Tibial artery (tissue), 4 donors: ENCODE data around the gene MAN2A2.

Source experiments
- DNase-seq, 2 donors: peaks; one replicate each; pipeline ENCODE4 v3.0.0-alpha.2; 2019
- H3K27ac ChIP-seq, 2 donors: fragments of 200-600 bp; sonication (generic) in 1 of 2; 1 replicate in 1 of 2; 2 replicates in 1 of 2; pipeline ENCODE4 v1.5.1; 2018 to 2019; ENCODE audit warnings: mild to moderate bottlenecking in 1 of 2
- H3K27me3 ChIP-seq, 2 donors: fragments of 200-600 bp; sonication (generic) in 1 of 2; one replicate each; pipeline versions ENCODE4 v1.5.1 to v1.6.0; 2016 to 2019
- H3K36me3 ChIP-seq, 3 donors: fragments of 200-600 bp; sonication (generic) in 2 of 3; one replicate each; pipeline ENCODE4 v1.5.1; 2016 to 2019; ENCODE audit warnings: mild to moderate bottlenecking in 2 of 3
- H3K4me1 ChIP-seq, 4 donors: fragments of 200-600 bp; sonication (generic) in 2 of 4; 1 replicate in 3 of 4; 2 replicates in 1 of 4; pipeline ENCODE4 v1.5.1; 2016 to 2019
- H3K4me3 ChIP-seq, 2 donors: fragments of 200-600 bp; sonication (generic) in 1 of 2; 1 replicate in 1 of 2; 2 replicates in 1 of 2; pipeline ENCODE4 v1.5.1; 2018 to 2019; ENCODE audit warnings: mild to moderate bottlenecking in 2 of 2
- H3K9me3 ChIP-seq, 3 donors: fragments of 200-600 bp; sonication (generic) in 1 of 3; one replicate each; pipeline ENCODE4 v1.5.1; 2016 to 2019
- intact Hi-C: fragments of 100-400 bp; cut with DNase I; formaldehyde crosslinking; loops from one replicate; pipeline ENCODE4 v1.15.0; 2023; ENCODE audit warnings: low total_unique reads
- TF ChIP-seq, protein P1 (sequence below), 2 experiments: fragments of 200-600 bp in 1 of 2; fragments of 450-650 bp in 1 of 2; IDR thresholded peaks; one replicate each; pipeline ENCODE4 v1.5.1; 2017 to 2019; ENCODE audit warnings: antibody characterized with exemption in 2 of 2, mild to moderate bottlenecking in 1 of 2, moderate library complexity in 1 of 2

MAN2A2 gene

DNA sequence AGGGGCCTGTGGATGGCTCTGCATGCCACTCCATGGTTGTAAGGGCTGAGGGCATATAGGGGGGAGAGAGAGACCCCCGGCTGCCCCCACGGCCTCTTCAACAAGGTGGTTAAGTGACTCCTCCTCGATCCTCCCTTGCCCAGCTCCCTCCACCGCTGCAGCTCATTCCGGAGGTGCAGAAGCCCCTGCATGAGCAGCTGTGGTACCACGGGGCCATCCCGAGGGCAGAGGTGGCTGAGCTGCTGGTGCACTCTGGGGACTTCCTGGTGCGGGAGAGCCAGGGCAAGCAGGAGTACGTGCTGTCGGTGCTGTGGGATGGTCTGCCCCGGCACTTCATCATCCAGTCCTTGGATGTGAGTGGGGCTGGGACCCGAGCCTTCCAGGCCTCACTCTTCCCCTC lies 12.3 kb upstream of the MAN2A2 start:
- no peak for DNase-seq
- intact Hi-C loops: no loop called here
- Histone ChIP-seq H3K4me3 (no peak overlapping the region), H3K4me1 (peaks cover 0 to 6% (median 1%) of the 10 kb centered on the region in 4 donors), H3K9me3 (no peaks in the 10 kb centered on the region), H3K27ac (no peak overlapping the region), H3K27me3 (no peaks in the 10 kb centered on the region), H3K36me3 (peaks cover 51 to 84% (median 71%) of the 10 kb centered on the region in 3 donors)
- TF ChIP-seq, protein P1, sequence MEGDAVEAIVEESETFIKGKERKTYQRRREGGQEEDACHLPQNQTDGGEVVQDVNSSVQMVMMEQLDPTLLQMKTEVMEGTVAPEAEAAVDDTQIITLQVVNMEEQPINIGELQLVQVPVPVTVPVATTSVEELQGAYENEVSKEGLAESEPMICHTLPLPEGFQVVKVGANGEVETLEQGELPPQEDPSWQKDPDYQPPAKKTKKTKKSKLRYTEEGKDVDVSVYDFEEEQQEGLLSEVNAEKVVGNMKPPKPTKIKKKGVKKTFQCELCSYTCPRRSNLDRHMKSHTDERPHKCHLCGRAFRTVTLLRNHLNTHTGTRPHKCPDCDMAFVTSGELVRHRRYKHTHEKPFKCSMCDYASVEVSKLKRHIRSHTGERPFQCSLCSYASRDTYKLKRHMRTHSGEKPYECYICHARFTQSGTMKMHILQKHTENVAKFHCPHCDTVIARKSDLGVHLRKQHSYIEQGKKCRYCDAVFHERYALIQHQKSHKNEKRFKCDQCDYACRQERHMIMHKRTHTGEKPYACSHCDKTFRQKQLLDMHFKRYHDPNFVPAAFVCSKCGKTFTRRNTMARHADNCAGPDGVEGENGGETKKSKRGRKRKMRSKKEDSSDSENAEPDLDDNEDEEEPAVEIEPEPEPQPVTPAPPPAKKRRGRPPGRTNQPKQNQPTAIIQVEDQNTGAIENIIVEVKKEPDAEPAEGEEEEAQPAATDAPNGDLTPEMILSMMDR (IDR thresholded peaks at IDR 0.05): no peak

DNA sequence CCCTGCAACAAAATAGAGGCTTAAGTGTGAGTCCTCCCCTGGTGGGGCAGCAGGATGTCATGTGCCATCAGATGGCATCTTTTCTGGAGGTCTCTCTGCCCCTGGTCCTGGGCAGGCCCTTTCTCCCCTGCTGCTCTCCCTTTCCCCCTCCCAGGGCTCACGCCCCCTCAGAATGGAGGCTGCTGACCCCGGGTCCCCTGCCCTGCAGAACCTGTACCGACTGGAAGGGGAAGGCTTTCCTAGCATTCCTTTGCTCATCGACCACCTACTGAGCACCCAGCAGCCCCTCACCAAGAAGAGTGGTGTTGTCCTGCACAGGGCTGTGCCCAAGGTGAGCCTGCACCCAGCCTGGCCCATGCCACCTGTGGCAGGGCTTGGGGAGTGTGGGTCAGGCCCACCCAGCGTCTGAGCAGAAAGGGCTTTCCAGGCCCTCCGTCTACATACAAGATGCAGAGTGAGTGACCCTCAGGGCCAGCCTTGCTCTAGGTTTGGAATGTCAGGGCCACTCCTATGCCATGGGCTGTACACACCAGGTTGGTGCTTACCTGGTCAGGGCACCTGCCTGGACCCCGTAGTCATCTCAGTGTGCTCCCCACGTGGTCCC lies 11.7 kb upstream of the MAN2A2 start:
- Histone ChIP-seq H3K27ac (no peak overlapping the region), H3K9me3 (no peaks in the 10 kb centered on the region), H3K4me1 (no peaks in the 10 kb centered on the region), H3K27me3 (no peaks in the 10 kb centered on the region), H3K36me3 (peaks cover 51 to 87% (median 74%) of the 10 kb centered on the region in 3 donors), H3K4me3 (no peak overlapping the region)
- TF ChIP-seq, protein P1 (IDR thresholded peaks at IDR 0.05): no peak
- no peak for DNase-seq
- intact Hi-C loops: no loop called here

DNA sequence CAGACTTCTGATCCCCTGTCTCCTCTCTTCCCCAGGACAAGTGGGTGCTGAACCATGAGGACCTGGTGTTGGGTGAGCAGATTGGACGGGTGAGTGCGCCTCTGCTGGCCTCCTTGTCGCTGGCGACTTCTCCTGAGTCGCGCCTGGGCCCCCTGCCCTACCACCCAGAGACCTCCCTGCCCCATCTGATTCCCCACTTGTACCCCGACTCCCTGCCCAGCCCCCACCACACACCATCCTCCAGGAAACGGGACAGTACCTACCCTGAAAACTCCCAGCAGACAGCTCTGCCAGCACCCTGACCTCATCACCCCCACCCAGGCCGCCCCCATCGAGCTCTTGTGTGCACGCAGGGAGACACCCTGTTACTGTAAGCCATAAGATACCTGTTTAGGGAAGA lies 11.1 kb upstream of the MAN2A2 start:
- TF ChIP-seq, protein P1 (IDR thresholded peaks at IDR 0.05): no peak
- intact Hi-C loops: no loop called here
- DNase-seq: peak in 1 of 2 donors; percentile 62

DNA sequence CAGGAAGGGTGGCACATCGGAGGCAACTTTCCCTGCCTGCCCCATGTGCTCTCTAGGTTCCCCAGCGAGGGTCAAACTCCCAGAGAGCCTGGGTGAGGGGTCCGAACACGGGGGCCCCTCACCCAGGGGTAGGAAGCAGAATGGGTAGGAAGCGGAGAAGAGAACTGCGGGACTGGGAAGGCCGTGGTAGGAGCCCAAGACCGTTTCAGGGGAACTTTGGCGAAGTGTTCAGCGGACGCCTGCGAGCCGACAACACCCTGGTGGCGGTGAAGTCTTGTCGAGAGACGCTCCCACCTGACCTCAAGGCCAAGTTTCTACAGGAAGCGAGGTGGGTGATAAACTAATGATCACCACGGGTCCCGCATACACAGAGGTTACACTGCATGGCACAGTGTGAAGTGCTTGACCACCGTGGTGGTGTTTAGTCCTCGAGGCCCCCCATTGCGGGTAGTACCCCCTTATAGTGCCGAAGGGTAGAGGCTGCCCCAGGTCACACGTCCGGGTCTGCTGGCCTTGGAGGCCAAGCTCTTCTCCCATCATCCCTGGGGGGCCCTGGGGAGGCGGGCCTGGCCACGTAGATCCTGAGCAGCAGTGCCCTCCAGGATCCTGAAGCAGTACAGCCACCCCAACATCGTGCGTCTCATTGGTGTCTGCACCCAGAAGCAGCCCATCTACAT lies 10.5 kb upstream of the MAN2A2 start:
- Histone ChIP-seq H3K36me3 (peaks cover 51 to 80% (median 65%) of the 10 kb centered on the region in 3 donors), H3K4me1 (no peaks in the 10 kb centered on the region), H3K27me3 (no peaks in the 10 kb centered on the region), H3K9me3 (no peaks in the 10 kb centered on the region), H3K27ac (no peak overlapping the region), H3K4me3 (no peak overlapping the region)
- intact Hi-C loops: no loop called here
- TF ChIP-seq, protein P1 (IDR thresholded peaks at IDR 0.05): no peak
- no peak for DNase-seq

More for the DNA sequence above, 11.1 kb upstream of the MAN2A2 start:
- no peaks in the 10 kb centered on the region for H3K9me3 ChIP-seq
- H3K36me3 ChIP-seq: peaks cover 51 to 83% (median 71%) of the 10 kb centered on the region in 3 donors
- no peaks in the 10 kb centered on the region for H3K27me3 ChIP-seq
- no peaks in the 10 kb centered on the region for H3K4me1 ChIP-seq
- H3K27ac ChIP-seq: no peak overlapping the region
- H3K4me3 ChIP-seq: no peak overlapping the region

DNA sequence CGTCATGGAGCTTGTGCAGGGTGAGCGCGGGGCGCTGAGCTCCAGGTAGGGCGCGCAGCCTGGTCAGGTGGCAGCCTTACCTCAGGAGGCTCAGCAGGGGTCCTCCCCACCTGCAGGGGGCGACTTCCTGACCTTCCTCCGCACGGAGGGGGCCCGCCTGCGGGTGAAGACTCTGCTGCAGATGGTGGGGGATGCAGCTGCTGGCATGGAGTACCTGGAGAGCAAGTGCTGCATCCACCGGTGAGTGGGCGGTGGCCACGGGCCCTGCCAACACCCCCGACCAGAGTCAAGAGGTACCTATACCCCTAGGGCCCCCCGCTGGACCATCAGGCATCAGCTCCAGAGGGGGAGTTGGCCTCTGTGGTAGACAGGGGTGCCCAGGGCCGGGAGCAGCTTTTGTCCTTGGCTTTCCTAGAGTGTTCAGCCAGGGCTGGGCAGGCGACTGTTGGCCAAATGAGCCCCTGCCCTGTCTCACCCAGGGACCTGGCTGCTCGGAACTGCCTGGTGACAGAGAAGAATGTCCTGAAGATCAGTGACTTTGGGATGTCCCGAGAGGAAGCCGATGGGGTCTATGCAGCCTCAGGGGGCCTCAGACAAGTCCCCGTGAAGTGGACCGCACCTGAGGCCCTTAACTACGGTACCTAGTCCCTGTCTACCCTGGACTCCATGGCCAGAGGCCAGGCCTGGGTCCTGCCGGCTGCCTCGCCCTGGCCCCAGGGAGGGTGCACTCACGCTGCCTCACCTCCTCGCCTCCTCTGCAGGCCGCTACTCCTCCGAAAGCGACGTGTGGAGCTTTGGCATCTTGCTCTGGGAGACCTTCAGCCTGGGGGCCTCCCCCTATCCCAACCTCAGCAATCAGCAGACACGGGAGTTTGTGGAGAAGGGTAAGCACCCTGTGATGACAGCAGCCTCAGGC lies 9.7 kb upstream of the MAN2A2 start:
- no peaks in the 10 kb centered on the region for H3K27me3 ChIP-seq
- no peaks in the 10 kb centered on the region for H3K4me1 ChIP-seq
- no peaks in the 10 kb centered on the region for H3K9me3 ChIP-seq
- H3K27ac ChIP-seq: no peak overlapping the region
- peak in 1 of 2 donors; percentile 61 for DNase-seq
- H3K4me3 ChIP-seq: no peak overlapping the region
- intact Hi-C loops: no loop called here
- peaks cover 51 to 77% (median 65%) of the 10 kb centered on the region in 3 donors for H3K36me3 ChIP-seq
- TF ChIP-seq, protein P1 (IDR thresholded peaks at IDR 0.05): no peak
